Retinal pigment epithelial cell (primary cell): ENCODE data around the gene TBC1D3B.

Source experiments
- DNase-seq: peaks from one replicate; pipeline ENCODE4 v3.0.0-alpha.2; 2010; ENCODE audit warnings: low read depth
- H3K4me3 ChIP-seq: 2 replicates; pipeline ENCODE4 v1.5.1; 2011; ENCODE audit warnings: mild to moderate bottlenecking, low read length, control low read depth, moderate library complexity
- CTCF ChIP-seq: conservative IDR thresholded peaks from 2 replicates; pipeline ENCODE4 v1.5.1; 2011; ENCODE audit warnings: low read depth, low read length, control low read depth, inconsistent platforms

TBC1D3B gene

GRCh38 chr17:36153895-36154610 lies 22.4 kb downstream of the TBC1D3B start:
- H3K4me3 ChIP-seq: no peak overlapping the region
- no peak for DNase-seq
- no peak for TF ChIP-seq CTCF

- TF ChIP-seq CTCF: peak; percentile 1
- no peak for DNase-seq
Measured at GRCh38 chr17:36152639-36153120, 23.8 kb downstream of the TBC1D3B start.

GRCh38 chr17:36151891-36152638 lies 24.4 kb downstream of the TBC1D3B start:
- H3K4me3 ChIP-seq: no peak overlapping the region
- DNase-seq: no peak
- TF ChIP-seq CTCF: no peak

More at GRCh38 chr17:36152639-36153120, 23.8 kb downstream of the TBC1D3B start:
- no peak overlapping the region for H3K4me3 ChIP-seq

- DNase-seq: no peak
- TF ChIP-seq CTCF: no peak
- no peak overlapping the region for H3K4me3 ChIP-seq
Measured at GRCh38 chr17:36149296-36149820, 27.1 kb downstream of the TBC1D3B start.

- peak; percentile 100 for TF ChIP-seq CTCF
- DNase-seq: no peak
- no peak overlapping the region for H3K4me3 ChIP-seq
Measured at GRCh38 chr17:36148559-36149295, 27.7 kb downstream of the TBC1D3B start.

GRCh38 chr17:36147601-36148000 lies 28.8 kb downstream of the TBC1D3B start:
- no peak overlapping the region for H3K4me3 ChIP-seq
- no peak for DNase-seq
- TF ChIP-seq CTCF: no peak
